Natural killer cell (primary cell): Measurements from ENCODE around the gene PANK4. TPM values are rescaled to one million over a fixed set of nuclear protein-coding genes. Genes with fewer than 3 reads are reported as not detected.

Experiments used
- ATAC-seq, 3 donors: fragments of 150-1000 bp in 2 of 3; fragments of 200-7000 bp in 1 of 3; cut with Tn5 transposase; 1 replicate in 1 of 3; 2 replicates in 2 of 3; pipeline ENCODE4 v1.10.0; 2021; ENCODE audit warnings: mild to moderate bottlenecking in 2 of 3, moderate library complexity in 2 of 3
- DNase-seq, 2 donors: peaks; one replicate each; pipeline versions ENCODE4 v3.0.0 to v3.0.0-alpha.2; 2013 to 2021; ENCODE audit warnings: mixed read lengths in 1 of 2
- H3K27ac ChIP-seq: one replicate; pipeline ENCODE4 v1.5.1; 2013; ENCODE audit warnings: mild to moderate bottlenecking, low read length
- H3K27me3 ChIP-seq: one replicate; pipeline ENCODE4 v1.6.1; 2013; ENCODE audit warnings: low read length; ENCODE audit not compliant: control insufficient read depth, insufficient read depth
- H3K36me3 ChIP-seq: one replicate; pipeline ENCODE4 v1.6.1; 2013; ENCODE audit warnings: low read length; ENCODE audit not compliant: control insufficient read depth, insufficient read depth
- H3K4me1 ChIP-seq: one replicate; pipeline ENCODE4 v1.6.1; 2013; ENCODE audit warnings: low read length; ENCODE audit not compliant: control insufficient read depth, insufficient read depth
- H3K4me3 ChIP-seq: one replicate; pipeline ENCODE4 v1.5.1; 2013; ENCODE audit warnings: low read length
- H3K9me3 ChIP-seq: one replicate; pipeline ENCODE4 v1.6.1; 2013; ENCODE audit warnings: low read length; ENCODE audit not compliant: control insufficient read depth, insufficient read depth
- H3K27ac Mint-ChIP-seq, 2 donors: one replicate each; pipeline ENCODE4 v1.8.0; 2022; ENCODE audit warnings: mild to moderate bottlenecking in 2 of 2, mixed read lengths in 2 of 2, moderate library complexity in 1 of 2
- H3K27me3 Mint-ChIP-seq, 2 donors: one replicate each; pipeline ENCODE4 v1.8.0; 2022; ENCODE audit warnings: low read depth in 2 of 2, mixed read lengths in 2 of 2
- H3K36me3 Mint-ChIP-seq: one replicate; pipeline ENCODE4 v1.8.0; 2022; ENCODE audit warnings: mixed read lengths
- H3K4me1 Mint-ChIP-seq, 2 donors: one replicate each; pipeline ENCODE4 v1.8.0; 2022; ENCODE audit warnings: mixed read lengths in 2 of 2
- H3K4me3 Mint-ChIP-seq: one replicate; pipeline ENCODE4 v1.8.0; 2022; ENCODE audit warnings: mild to moderate bottlenecking, moderate library complexity, mixed read lengths
- H3K9me3 Mint-ChIP-seq, 2 donors: one replicate each; pipeline ENCODE4 v1.8.0; 2022; ENCODE audit warnings: mixed read lengths in 2 of 2
- CTCF ChIP-seq: fragments of 200-600 bp; IDR thresholded peaks from one replicate; pipeline ENCODE4 v1.8.0; 2022; ENCODE audit warnings: antibody characterized with exemption
- WGBS: methylation state at CpG from one replicate; pipeline ENCODE4 v1.1.7; 2013; ENCODE audit warnings: missing lambda C conversion rate; ENCODE audit not compliant: insufficient coverage; 5-methylcytosine and 5-hydroxymethylcytosine counted together
- intact Hi-C: fragments of 100-400 bp; cut with micrococcal nuclease; formaldehyde crosslinking; loops from one replicate; pipeline ENCODE4 v1.14.2; 2022
- total RNA-seq, 4 donors: library from RNA; stranded (reverse); fragments of 120-200 nt in 1 of 4; gene quantifications; one replicate each; pipeline versions ENCODE4 v1.2.3 to v1.2.4, GENCODE V29; 2013 to 2022

PANK4 gene
- total RNA-seq, 3 donors from 2014 or later (not counting 1 experiment from before 2014, with no cell fraction given), result 48.2 to 75.7 (median 61.8) TPM

- Histone ChIP-seq H3K9me3 (no peaks in the 10 kb centered on the region), H3K36me3 (no peaks in the 10 kb centered on the region), H3K27ac (peak overlapping the region; percentile 51), H3K27me3 (no peaks in the 10 kb centered on the region), H3K4me1 (peaks cover 84% of the 10 kb centered on the region), H3K4me3 (no peak overlapping the region)
- Mint-ChIP-seq H3K36me3 (no peaks in the 10 kb centered on the region), H3K9me3 (no peaks in the 10 kb centered on the region), H3K4me1 (peaks cover 34 to 47% of the 10 kb centered on the region in 2 donors), H3K4me3 (no peak overlapping the region), H3K27me3 (no peaks in the 10 kb centered on the region), H3K27ac (peak overlapping the region; percentile 84 to 90)
- DNase-seq, result no peak
- 78% methylated on average over 12 of the region's 12 CpGs for WGBS
- no peak for TF ChIP-seq CTCF
- intact Hi-C loops, result no loop called here
- no peak for ATAC-seq
These were observed 30.9 kb downstream of the PANK4 start for GRCh38 chr1:2495546-2495945.

- ATAC-seq (no peak), DNase-seq (no peak)
- peaks cover 29 to 42% of the 10 kb centered on the region in 2 donors for H3K4me1 Mint-ChIP-seq
- 91% methylated on average over 12 of the region's 12 CpGs for WGBS
- Histone ChIP-seq H3K9me3 (no peaks in the 10 kb centered on the region), H3K27me3 (no peaks in the 10 kb centered on the region), H3K4me1 (peaks cover 79% of the 10 kb centered on the region), H3K27ac (no peak overlapping the region), H3K36me3 (no peaks in the 10 kb centered on the region), H3K4me3 (no peak overlapping the region)
- no peaks in the 10 kb centered on the region for H3K36me3 Mint-ChIP-seq
- H3K27me3 Mint-ChIP-seq, result no peaks in the 10 kb centered on the region
- intact Hi-C loops, result no loop called here
- TF ChIP-seq CTCF, result no peak
- no peaks in the 10 kb centered on the region for H3K9me3 Mint-ChIP-seq
- no peak overlapping the region for H3K4me3 Mint-ChIP-seq
- H3K27ac Mint-ChIP-seq, result peak overlapping the region in 1 of 2 donors; percentile 89
These were observed 31.4 kb downstream of the PANK4 start for GRCh38 chr1:2495026-2495425.

- no peaks in the 10 kb centered on the region for H3K36me3 Mint-ChIP-seq
- no peaks in the 10 kb centered on the region for H3K27me3 Mint-ChIP-seq
- H3K9me3 ChIP-seq, result no peaks in the 10 kb centered on the region
- peaks cover 27 to 35% of the 10 kb centered on the region in 2 donors for H3K4me1 Mint-ChIP-seq
- H3K27ac ChIP-seq, result no peak overlapping the region
- no peaks in the 10 kb centered on the region for H3K27me3 ChIP-seq
- no peak for ATAC-seq
- peak overlapping the region; percentile 81 to 89 for H3K27ac Mint-ChIP-seq
- intact Hi-C loops, result no loop called here
- no peak for DNase-seq
- H3K4me1 ChIP-seq, result peaks cover 72% of the 10 kb centered on the region
- peaks cover under 1% of the 10 kb centered on the region for H3K36me3 ChIP-seq
- no peak overlapping the region for H3K4me3 ChIP-seq
- peak overlapping the region; percentile 17 for H3K4me3 Mint-ChIP-seq
- H3K9me3 Mint-ChIP-seq, result no peaks in the 10 kb centered on the region
- WGBS, result 79% methylated on average over 19 of the region's 19 CpGs
- no peak for TF ChIP-seq CTCF
These were observed 32.1 kb downstream of the PANK4 start for GRCh38 chr1:2494323-2494693.

GRCh38 chr1:2493691-2494322 is 32.6 kb downstream of the PANK4 start:
- peak; percentile 58 to 61 (median 60) for ATAC-seq
- 37% methylated on average over 24 of the region's 24 CpGs for WGBS
- Mint-ChIP-seq H3K36me3 (peaks cover 3% of the 10 kb centered on the region), H3K27me3 (no peaks in the 10 kb centered on the region), H3K9me3 (peaks cover 0 to 1% of the 10 kb centered on the region in 2 donors), H3K4me3 (peak overlapping the region; percentile 31), H3K27ac (peak overlapping the region; percentile 81 to 89), H3K4me1 (peaks cover 27 to 30% of the 10 kb centered on the region in 2 donors)
- H3K27ac ChIP-seq, result no peak overlapping the region
- peaks cover 4% of the 10 kb centered on the region for H3K9me3 ChIP-seq
- no peak for TF ChIP-seq CTCF
- intact Hi-C loops, result no loop called here
- peak in 1 of 2 donors; percentile 35 for DNase-seq
- H3K4me1 ChIP-seq, result peaks cover 67% of the 10 kb centered on the region
- H3K4me3 ChIP-seq, result no peak overlapping the region
- no peaks in the 10 kb centered on the region for H3K27me3 ChIP-seq
- peaks cover 5% of the 10 kb centered on the region for H3K36me3 ChIP-seq
